Measurements from ENCODE around the gene RALGAPA2. TPM values are rescaled to one million over a fixed set of nuclear protein-coding genes. Genes with fewer than 3 reads are reported as not detected.

The RALGAPA2 gene
- total RNA-seq, 3 donors from 2014 or later (not counting 1 experiment from before 2014, with no cell fraction given) = 26.6 to 33.9 (median 33.1) TPM

GRCh38 chr20:20490673-20491072 is 221.8 kb downstream of the RALGAPA2 start:
- intact Hi-C loops (cut with micrococcal nuclease) = no loop called here
- no peaks in the 10 kb centered on the region for H3K9me3 Mint-ChIP-seq
- DNase-seq (no peak), ATAC-seq (no peak)
- H3K4me3 Mint-ChIP-seq = no peak overlapping the region
- peaks cover 23% of the 10 kb centered on the region for H3K36me3 Mint-ChIP-seq
- TF ChIP-seq CTCF (IDR thresholded peaks at IDR 0.05) = no peak
- H3K9me3 ChIP-seq (ENCODE audit: control insufficient read depth, insufficient read depth, low read length) = no peaks in the 10 kb centered on the region
- no peaks in the 10 kb centered on the region for H3K4me1 Mint-ChIP-seq
- H3K27me3 ChIP-seq (ENCODE audit: control insufficient read depth, insufficient read depth, low read length) = no peaks in the 10 kb centered on the region
- no peak overlapping the region for H3K27ac ChIP-seq (ENCODE audit: low read length)
- H3K4me1 ChIP-seq (ENCODE audit: control insufficient read depth, insufficient read depth, low read length) = no peaks in the 10 kb centered on the region
- H3K27me3 Mint-ChIP-seq (ENCODE audit: low read depth in 2 of 2) = no peaks in the 10 kb centered on the region
- H3K27ac Mint-ChIP-seq = no peak overlapping the region
- 98% methylated on average over 3 of the region's 3 CpGs for WGBS (ENCODE audit: insufficient coverage)
- H3K4me3 ChIP-seq (ENCODE audit: low read length) = no peak overlapping the region
- H3K36me3 ChIP-seq (ENCODE audit: control insufficient read depth, insufficient read depth, low read length) = peaks cover 30% of the 10 kb centered on the region

GRCh38 chr20:20489648-20490341 is 222.6 kb downstream of the RALGAPA2 start:
- Histone ChIP-seq H3K36me3 (ENCODE audit: control insufficient read depth, insufficient read depth, low read length) (peaks cover 22% of the 10 kb centered on the region), H3K27me3 (ENCODE audit: control insufficient read depth, insufficient read depth, low read length) (no peaks in the 10 kb centered on the region), H3K4me1 (ENCODE audit: control insufficient read depth, insufficient read depth, low read length) (no peaks in the 10 kb centered on the region), H3K9me3 (ENCODE audit: control insufficient read depth, insufficient read depth, low read length) (no peaks in the 10 kb centered on the region), H3K27ac (ENCODE audit: low read length) (no peak overlapping the region), H3K4me3 (ENCODE audit: low read length) (no peak overlapping the region)
- ATAC-seq (no peak), DNase-seq (no peak)
- Mint-ChIP-seq H3K4me3 (no peak overlapping the region), H3K27me3 (ENCODE audit: low read depth in 2 of 2) (no peaks in the 10 kb centered on the region), H3K9me3 (no peaks in the 10 kb centered on the region), H3K27ac (no peak overlapping the region), H3K36me3 (peaks cover 23% of the 10 kb centered on the region), H3K4me1 (no peaks in the 10 kb centered on the region)
- intact Hi-C loops (cut with micrococcal nuclease) = no loop called here
- 86% methylated on average over 3 of the region's 6 CpGs for WGBS (ENCODE audit: insufficient coverage)
- TF ChIP-seq CTCF (IDR thresholded peaks at IDR 0.05) = no peak

GRCh38 chr20:20489054-20489453 is 223.4 kb downstream of the RALGAPA2 start:
- Mint-ChIP-seq H3K27ac (no peak overlapping the region), H3K4me3 (no peak overlapping the region), H3K27me3 (ENCODE audit: low read depth in 2 of 2) (no peaks in the 10 kb centered on the region), H3K4me1 (no peaks in the 10 kb centered on the region), H3K36me3 (peaks cover 23% of the 10 kb centered on the region), H3K9me3 (no peaks in the 10 kb centered on the region)
- ATAC-seq = no peak
- intact Hi-C loops (cut with micrococcal nuclease) = no loop called here
- no peaks in the 10 kb centered on the region for H3K9me3 ChIP-seq (ENCODE audit: control insufficient read depth, insufficient read depth, low read length)
- H3K27ac ChIP-seq (ENCODE audit: low read length) = no peak overlapping the region
- no peaks in the 10 kb centered on the region for H3K27me3 ChIP-seq (ENCODE audit: control insufficient read depth, insufficient read depth, low read length)
- H3K4me3 ChIP-seq (ENCODE audit: low read length) = no peak overlapping the region
- WGBS (ENCODE audit: insufficient coverage) = 69% methylated on average over 4 of the region's 5 CpGs
- peaks cover 21% of the 10 kb centered on the region for H3K36me3 ChIP-seq (ENCODE audit: control insufficient read depth, insufficient read depth, low read length)
- DNase-seq = no peak
- no peak for TF ChIP-seq CTCF (IDR thresholded peaks at IDR 0.05)
- H3K4me1 ChIP-seq (ENCODE audit: control insufficient read depth, insufficient read depth, low read length) = no peaks in the 10 kb centered on the region

GRCh38 chr20:20488388-20488787 is 224.1 kb downstream of the RALGAPA2 start:
- intact Hi-C loops (cut with micrococcal nuclease) = no loop called here

More at GRCh38 chr20:20488388-20488787, 224.1 kb downstream of the RALGAPA2 start:
- Mint-ChIP-seq H3K27ac (no peak overlapping the region), H3K9me3 (no peaks in the 10 kb centered on the region), H3K4me3 (no peak overlapping the region), H3K36me3 (peaks cover 23% of the 10 kb centered on the region), H3K4me1 (no peaks in the 10 kb centered on the region), H3K27me3 (ENCODE audit: low read depth in 2 of 2) (no peaks in the 10 kb centered on the region)
- no peak for TF ChIP-seq CTCF (IDR thresholded peaks at IDR 0.05)
- no peak overlapping the region for H3K27ac ChIP-seq (ENCODE audit: low read length)
- 67% methylated on average over 1 of the region's 1 CpG for WGBS (ENCODE audit: insufficient coverage)
- H3K27me3 ChIP-seq (ENCODE audit: control insufficient read depth, insufficient read depth, low read length) = no peaks in the 10 kb centered on the region
- ATAC-seq (no peak), DNase-seq (no peak)
- H3K4me1 ChIP-seq (ENCODE audit: control insufficient read depth, insufficient read depth, low read length) = no peaks in the 10 kb centered on the region
- H3K36me3 ChIP-seq (ENCODE audit: control insufficient read depth, insufficient read depth, low read length) = peaks cover 18% of the 10 kb centered on the region
- no peak overlapping the region for H3K4me3 ChIP-seq (ENCODE audit: low read length)
- no peaks in the 10 kb centered on the region for H3K9me3 ChIP-seq (ENCODE audit: control insufficient read depth, insufficient read depth, low read length)

Measured in natural killer cell (primary cell).